GM15510 (cell line): ENCODE data around the gene IRF9.

Experiments used
- POLR2A ChIP-seq: IDR thresholded peaks from 3 replicates; pipeline ENCODE4 v1.6.1; 2011; ENCODE audit warnings: borderline replicate concordance; ENCODE audit not compliant: insufficient read length; ENCODE audit errors: extremely low read depth

Gene IRF9, protein sequence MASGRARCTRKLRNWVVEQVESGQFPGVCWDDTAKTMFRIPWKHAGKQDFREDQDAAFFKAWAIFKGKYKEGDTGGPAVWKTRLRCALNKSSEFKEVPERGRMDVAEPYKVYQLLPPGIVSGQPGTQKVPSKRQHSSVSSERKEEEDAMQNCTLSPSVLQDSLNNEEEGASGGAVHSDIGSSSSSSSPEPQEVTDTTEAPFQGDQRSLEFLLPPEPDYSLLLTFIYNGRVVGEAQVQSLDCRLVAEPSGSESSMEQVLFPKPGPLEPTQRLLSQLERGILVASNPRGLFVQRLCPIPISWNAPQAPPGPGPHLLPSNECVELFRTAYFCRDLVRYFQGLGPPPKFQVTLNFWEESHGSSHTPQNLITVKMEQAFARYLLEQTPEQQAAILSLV

DNA sequence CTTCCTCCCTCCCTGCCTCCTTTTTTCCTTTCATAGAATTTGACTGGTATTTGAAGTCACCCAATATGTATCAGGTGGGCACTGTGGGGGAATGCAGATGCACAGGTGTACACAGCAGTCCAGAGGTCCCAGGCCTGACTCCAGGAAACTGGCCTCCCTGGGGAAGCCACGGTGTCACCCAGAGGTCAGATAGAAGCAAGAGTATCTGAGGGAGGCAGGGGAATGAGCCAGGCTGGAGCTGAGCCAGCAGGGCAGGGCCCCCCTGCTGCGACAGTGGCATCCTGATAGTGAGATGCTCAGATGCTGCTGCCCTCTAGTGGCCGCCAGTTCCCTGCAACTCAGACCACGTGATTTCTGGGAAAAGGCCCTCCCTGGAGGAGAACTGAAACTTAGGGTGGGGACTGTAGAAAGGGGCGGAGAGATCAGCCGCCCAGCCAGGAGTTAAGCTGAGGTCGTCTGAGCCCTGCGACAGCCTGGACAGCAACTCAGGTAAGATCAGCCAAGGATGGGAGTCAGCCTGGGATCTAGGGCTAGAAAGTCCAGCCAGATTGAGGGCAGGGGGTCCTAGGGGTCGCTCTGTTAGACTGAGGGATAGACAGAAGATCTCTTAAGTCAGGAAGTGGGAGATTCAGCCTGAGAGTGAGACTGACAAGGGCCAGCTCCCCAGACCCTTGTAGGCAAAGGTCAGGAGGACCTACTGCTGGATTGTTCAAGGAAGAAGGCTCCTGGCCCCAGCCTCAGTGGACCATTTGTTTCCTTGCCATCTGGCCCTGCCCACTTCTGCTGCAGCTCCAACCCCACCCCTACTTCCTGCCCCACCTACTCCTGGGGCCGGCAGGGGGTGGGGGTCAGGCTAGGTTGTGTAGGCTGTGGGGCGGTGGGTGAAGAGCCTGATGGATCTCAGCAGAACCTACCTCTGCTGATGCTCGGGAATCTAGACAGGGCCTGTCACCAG, at the start of gene IRF9:
IRF9 (plus strand) TSS at position 416 of the 955 bp plus-strand sequence. CDS start 880 bp downstream, outside the sequence.
- peak; percentile 92 for TF ChIP-seq POLR2A

DNA sequence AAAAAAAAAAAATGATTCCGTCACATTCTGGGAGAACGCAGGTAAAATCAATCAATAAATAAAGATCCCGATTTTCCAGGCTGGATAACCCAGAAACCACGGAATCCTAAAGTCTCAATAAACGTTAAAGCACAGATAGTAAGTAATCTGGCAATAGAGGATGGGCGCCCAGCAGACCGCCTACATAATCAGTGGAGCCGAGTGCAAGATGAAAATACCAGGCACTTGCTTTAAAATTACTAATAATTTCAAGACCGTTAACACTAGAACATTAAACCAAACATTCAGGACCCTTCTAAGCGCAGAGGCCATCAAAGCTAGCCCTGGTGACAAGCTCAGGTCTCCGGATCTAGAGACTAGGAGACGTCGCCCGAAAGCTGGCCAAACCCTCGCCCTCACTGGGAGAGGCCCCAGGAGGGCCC, 47.7 kb upstream of the IRF9 start:
- no peak for TF ChIP-seq POLR2A

DNA sequence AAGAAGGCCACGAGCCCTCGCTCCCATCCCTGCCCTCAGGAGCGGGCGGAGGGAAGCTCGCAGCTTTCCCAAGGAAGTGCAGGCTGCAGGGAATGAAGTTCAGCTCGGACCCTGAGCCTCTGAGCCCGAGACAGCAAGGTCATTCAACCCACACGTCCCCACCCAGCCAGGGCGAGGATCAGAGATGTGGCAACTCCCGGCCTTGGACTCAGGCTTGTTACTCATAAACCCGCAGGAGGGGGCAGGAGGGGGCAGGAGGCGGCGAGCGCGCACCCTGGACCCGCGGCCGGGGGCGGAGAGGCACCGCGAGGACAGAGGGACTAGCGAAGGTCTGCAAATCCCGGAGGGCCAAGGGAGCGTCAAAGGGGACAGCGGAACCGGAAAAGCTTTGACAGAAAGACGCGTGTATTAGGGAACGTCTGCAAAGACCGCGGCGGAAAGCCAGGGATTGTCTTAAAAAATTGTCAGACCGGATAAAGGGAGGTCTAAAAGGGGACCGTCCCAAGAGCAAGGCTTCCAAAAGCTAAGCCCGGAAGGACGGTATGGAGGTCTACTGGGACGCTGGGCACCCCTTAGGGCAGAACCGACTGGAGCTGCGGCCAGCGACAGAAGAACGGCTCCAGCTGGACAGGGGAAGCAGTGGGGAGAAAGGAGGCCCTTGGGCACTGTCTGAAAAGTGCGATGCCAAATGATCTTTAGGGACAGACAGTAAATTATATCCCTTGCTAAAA, 47.1 kb upstream of the IRF9 start:
- TF ChIP-seq POLR2A = peak; percentile 86

DNA sequence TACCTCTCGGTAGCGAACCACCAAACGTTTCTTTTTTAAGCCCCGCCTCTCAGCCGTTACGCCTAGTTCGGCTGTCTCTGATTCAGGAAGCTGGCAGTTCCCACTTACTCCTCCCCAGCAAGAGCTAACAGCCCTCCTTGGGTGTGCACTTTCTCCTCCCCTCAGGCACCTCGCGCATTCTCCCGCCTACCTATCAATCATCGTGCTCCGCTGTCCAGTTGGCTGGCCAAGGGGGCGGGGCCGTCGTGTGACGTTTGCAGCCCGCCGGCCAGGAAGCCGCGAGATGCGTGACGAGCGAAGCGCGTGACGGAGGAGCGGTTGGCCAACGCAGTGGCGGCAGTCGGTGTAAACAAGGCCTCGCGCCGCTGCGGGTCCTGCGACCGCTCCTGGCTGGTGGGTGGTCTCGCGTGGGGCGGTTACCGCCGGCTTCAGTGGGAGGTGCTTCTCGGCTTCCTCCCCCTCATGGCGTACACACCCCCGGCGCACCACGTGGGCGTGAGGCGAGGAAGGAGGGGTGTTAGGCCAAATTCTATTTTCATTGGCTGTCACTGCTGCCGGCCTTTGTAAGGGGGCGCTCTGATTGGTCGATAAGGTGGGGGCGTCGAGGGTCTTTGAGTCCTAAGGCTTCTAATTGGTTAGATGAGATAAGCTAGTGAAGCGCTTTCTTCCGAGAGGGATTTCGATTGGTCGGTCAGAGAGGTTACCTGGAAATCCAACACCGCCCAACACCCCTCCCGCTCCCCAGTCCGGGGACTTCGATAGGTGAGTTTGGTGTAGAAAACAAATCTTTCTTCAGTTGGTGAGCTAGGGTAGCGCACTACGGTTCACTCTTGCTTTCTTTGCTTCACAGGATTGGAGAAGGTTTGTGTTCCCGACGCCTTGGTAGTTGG, 46.3 kb upstream of the IRF9 start, which contains the start of the genes DCAF11 and NRL:
DCAF11 (plus strand) TSS at position 246 of the 890 bp plus-strand sequence. CDS start 818 bp downstream, outside the sequence.
NRL (minus strand) TSS at position 418 of the 890 bp plus-strand sequence. CDS start 32,101 bp downstream, outside the sequence.
- TF ChIP-seq POLR2A = no peak

DNA sequence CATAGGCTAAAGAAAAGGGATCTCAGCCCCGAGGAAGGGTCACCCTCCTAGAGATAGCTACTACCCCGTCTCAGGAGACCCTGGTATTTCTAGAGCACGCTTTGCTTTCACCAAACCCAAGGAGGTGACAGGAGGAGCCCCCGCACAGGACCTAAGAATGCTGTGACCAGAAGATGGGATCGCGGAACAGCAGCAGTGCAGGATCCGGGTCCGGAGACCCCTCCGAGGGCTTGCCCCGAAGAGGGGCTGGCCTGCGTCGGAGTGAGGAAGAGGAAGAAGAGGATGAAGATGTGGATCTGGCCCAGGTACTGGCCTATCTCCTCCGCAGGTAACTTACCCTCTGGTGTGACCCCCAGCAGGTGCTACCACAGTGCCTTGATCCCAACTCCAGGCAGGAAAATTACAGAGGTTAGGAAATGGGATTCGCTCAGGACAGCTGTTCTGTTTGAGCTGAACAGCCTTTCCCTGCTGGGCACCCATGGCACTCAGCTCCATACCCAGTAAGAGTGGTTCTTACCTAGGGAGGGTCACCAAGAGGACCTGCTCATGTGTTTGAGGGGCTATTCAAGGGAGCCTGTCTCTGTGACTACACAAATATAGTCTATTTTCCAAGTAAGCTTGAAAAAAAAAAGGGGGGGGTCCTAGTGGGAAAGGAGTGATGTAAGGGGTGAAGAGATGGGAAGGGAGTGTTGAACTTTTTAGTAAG, 45.5 kb upstream of the IRF9 start:
- no peak for TF ChIP-seq POLR2A

DNA sequence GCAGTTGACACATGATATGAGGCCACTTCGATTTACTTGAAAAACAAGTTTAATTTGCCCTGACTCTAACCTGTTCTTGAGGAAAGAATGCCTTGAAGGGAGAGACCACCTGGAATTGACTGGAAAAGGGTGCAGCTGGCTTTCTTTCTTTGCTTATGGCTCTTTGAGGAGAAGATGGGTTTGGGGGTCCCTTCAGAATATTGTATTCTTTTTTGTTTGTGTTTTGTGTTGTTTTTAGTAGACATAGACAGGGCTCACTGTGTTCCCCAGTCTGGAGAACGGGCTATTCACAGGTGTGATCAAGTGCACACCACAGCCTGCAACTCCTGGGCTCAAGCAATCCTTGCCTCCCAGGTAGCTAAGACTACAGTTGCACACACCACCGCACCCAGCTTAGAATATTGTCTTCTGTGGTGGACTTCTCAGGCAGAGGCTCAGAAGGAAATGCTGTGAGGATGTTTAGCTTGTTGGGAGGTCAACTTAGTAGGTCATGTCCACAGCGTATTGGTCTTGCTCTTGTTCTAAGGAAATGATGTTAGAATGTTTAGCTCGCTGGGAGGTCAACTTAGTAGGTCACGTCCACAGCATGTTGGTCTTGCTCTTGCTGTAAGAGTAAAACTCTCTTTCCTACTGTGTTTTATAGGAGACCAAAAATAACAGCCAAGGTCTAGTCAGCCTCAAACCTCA, 44.8 kb upstream of the IRF9 start:
- no peak for TF ChIP-seq POLR2A

DNA sequence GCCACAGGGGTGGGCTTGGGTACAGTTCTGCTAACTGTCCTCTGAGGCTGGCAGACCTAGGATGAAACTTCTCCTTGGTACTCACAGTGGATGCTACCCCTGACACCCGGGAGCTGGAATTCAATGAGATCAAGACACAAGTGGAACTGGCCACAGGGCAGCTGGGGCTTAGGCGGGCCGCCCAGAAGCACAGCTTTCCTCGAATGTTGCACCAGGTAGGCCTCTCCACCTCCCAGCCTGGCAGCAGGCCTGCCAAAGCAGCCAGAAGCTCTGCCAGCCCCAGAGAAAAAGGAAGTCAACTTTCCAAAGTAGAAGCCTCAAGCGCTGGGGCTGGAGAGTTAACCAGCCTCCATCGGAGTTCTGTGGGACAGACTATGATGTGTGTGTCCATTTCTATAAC, 43.9 kb upstream of the IRF9 start:
- TF ChIP-seq POLR2A = no peak

DNA sequence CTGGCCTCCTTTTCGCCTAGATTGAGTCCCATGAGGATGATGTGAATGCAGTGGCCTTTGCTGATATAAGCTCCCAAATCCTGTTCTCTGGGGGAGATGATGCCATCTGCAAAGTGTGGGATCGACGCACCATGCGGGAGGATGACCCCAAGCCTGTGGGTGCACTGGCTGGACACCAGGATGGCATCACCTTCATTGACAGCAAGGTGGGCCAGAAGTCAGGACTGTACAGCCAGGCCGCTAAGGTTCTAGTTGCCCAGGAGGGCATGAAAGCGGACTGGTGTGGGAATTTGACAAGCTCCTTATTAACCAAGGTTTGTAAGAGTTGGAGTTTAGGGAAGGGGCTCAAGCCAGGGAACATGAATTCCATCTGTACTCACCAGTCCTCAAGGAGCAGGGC, 41.4 kb upstream of the IRF9 start:
- no peak for TF ChIP-seq POLR2A

DNA sequence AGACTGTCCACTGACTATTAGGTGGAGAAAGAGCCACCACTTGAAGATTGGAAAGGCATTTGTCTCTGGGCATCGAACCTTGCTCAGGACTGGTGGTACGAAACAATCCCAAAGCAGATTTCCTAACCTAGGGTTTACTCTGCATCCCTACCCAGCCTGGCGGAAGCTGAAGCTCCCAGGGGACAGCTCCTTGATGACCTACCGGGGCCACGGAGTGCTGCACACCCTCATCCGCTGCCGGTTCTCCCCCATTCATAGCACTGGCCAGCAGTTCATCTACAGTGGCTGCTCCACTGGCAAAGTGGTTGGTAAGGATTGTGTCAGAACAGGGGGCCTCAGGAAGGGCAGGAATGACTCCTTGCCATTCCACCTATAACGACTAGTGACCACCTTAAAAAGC, 39.9 kb upstream of the IRF9 start:
- TF ChIP-seq POLR2A = no peak

DNA sequence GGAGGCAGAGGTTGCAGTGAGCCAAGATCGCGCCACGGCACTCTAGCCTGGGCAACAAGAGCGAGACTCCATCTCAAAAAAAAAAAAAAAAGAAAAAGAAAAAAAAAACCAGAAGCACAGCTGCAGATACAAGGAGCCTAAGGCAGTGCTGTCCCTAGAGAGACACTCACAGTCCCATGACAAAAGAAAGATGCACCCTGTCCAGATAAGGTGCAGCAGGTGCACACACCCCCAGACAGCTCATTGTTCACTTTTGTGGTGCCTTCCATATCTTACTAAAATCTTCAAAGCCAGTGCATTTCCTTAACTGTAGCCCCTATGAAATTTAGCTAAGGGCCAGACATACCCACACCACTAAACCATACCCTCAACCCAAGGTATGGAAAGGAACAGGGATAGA, 38.6 kb upstream of the IRF9 start:
- TF ChIP-seq POLR2A = no peak

DNA sequence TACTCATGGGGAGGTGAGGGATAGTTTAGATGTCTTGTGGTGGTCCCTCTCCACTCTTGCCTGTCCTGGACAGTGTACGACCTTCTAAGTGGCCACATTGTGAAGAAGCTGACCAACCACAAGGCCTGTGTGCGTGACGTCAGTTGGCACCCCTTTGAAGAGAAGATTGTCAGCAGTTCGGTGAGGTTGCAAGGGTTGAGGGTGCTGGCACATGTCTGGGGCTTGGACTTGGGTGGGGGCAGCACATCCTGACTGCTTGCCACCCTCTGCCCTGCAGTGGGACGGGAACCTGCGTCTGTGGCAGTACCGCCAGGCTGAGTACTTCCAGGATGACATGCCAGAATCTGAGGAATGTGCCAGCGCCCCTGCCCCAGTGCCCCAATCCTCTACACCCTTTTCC, 38.2 kb upstream of the IRF9 start:
- no peak for TF ChIP-seq POLR2A
